GM19193 (cell line): ENCODE measurements around the gene MAPKAP1.

Source experiments
- POLR2A ChIP-seq: IDR thresholded peaks from 4 replicates; pipeline ENCODE4 v1.6.1; 2011; ENCODE audit not compliant: insufficient read depth, insufficient read length; ENCODE audit errors: extremely low read depth

The MAPKAP1 gene

DNA sequence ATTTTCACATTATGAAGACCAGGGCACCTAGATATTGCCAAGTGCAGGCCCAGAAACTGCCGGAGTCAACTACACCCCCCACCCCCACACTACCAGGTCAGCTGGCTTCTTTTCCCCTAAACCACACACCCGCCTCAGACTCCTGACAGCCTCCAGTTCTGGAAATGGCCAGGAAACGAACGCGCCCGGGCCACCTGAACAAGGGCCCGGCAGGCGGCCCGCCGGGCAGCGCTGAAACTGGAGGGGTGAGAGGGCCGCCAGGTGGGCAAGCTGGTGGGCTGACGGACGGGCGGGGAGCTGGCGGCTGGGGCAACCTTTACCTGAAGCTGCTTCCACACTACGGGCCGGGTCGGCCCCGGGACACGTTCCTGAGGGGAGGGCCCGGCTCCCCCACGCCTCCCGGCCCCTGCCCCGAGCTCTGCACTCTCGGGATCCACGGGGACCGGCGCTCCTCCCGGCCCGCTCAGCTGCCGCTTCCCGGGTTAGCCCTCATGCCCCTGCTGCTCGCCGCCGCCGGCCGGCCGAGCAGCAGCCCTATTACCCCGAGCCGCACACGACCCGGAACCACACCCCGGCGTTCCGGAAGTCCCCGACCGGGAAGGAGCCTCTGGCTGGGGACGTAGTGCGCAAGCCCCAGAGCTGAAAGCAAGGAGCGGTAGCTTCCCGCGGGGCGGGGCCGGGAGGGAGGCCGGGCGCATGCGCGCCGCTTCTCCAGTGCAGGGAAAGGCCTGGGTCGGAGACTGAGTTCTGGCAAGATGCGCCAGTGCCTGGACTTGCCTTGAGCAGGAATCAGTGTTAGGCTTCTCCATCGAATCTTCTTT, at the start of gene MAPKAP1:
Gene MAPKAP1 (minus strand): TSS at position 558 of the 821 bp plus-strand sequence. CDS start 34,634 bp downstream, outside the sequence.
- peak; percentile 96 for TF ChIP-seq POLR2A

- no peak for TF ChIP-seq POLR2A
These were observed 49.5 kb upstream of the MAPKAP1 start for GRCh38 chr9:125756518-125756917.

- TF ChIP-seq POLR2A = no peak
These were observed 48.3 kb upstream of the MAPKAP1 start for GRCh38 chr9:125755340-125755739.

DNA sequence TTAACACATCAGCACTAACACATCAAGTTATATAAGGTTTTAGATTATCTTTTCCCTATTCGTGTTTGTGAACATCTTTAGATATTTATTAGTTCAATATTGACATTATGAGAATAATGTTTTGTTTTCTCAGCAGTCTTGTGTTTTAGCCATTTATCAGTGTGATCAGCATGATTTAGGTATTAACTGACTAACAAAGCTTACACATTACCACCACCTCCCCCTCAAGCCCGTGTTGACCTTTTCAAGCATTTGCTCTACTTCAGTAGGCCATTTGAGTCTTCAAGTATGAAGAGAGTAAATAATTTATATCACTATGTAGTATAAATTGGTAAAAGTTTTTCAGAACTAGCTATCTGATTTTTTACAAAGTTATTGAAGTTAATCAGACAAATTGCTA, 47.1 kb upstream of the MAPKAP1 start:
- no peak for TF ChIP-seq POLR2A

- TF ChIP-seq POLR2A = no peak
These were observed 45.1 kb upstream of the MAPKAP1 start for GRCh38 chr9:125752070-125752628.

- no peak for TF ChIP-seq POLR2A
These were observed 43.6 kb upstream of the MAPKAP1 start for GRCh38 chr9:125750627-125751011.

DNA sequence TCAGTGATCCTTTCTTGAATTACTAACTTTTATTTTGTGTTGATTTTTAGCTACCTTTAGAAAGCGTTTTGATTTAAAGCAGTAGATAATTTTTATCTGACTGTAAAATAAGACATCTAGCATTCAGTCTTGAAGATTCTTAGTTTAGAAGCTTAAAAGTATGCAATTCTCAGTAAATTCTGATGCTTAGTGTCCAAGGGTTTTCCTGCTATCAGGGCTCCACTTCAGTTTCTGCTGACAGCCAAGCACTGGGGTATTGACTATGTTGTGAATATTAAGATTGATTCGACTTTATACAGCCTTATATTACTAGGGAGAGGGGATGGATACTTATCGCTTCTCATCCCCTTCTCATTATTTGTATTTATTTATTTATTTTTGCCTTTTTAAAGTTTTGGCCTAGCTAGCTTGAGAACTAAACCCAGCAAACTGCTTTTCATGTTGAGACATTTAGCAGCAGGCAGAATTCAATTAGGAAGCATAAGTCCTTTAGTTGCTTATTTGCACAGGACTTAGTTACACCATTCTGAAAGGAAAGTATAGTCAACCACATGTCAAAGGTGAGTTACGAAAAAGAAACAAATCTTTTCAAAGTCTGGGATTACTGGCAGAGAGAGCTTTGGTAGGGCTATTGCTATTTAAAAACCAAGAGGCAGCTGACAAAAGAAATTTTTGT, 43.1 kb upstream of the MAPKAP1 start:
- no peak for TF ChIP-seq POLR2A

DNA sequence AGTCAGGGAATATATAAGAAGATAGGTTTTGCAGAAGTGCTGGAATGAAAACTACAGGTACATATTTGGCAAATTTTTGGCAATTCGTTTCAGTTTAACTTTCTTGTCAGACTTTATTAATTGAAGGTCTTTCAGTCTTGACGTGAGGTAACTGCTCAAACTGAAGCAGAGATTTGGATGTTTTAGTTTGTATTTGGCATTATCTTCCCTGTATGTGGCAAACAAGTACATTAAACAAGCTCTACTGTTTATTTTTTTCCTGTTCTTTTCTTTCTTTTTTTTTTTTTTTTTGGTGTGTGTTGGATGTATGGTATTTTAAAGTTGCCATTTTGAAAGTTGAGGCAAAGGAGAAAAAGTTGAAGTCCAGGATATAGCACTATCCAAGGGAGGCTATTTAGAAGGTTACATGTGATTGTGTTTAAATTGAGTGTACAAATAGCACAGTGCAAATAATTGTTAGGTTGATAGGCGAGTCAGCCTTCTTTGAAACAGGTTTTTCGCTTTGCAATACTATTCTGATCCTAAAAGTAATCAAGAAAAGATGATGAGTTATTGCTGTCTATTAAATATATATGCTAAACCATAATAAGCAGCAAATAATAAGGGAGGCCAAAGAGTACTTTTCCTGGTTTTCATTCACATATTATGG, 42.4 kb upstream of the MAPKAP1 start:
- no peak for TF ChIP-seq POLR2A

DNA sequence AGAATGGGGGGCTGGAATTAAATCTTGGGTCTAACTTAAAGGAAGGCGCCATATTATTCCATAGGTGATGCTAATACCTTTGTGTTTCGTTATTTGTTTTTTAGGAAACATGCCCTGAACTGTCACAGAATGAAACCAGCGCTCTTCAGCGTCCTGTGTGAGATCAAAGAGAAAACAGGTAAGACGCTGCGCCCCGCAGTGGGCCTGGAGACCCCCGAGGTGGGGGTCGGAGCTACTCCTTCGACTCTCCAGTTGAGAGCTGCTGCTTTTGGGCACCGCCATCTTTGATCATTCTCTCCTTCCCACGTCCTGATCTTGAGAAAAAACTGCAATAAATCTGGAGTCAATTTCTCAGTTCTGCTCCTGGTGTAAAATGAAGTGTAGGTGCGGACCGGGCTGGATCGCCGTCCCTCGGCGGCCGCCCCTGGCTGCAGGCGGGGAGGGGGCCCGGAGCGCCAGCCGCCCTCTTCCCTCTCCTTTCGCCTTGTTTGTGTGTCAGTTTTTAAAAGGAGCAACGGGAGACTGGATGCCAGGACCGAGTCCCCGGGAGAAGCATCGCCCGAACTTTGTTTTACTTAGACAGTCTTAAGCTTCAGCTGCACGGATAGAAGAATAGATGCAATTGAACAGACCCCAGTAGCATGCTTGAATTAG, 41.6 kb upstream of the MAPKAP1 start:
- peak; percentile 25 for TF ChIP-seq POLR2A

- TF ChIP-seq POLR2A = peak; percentile 40
These were observed 40.9 kb upstream of the MAPKAP1 start for GRCh38 chr9:125747765-125748445.

DNA sequence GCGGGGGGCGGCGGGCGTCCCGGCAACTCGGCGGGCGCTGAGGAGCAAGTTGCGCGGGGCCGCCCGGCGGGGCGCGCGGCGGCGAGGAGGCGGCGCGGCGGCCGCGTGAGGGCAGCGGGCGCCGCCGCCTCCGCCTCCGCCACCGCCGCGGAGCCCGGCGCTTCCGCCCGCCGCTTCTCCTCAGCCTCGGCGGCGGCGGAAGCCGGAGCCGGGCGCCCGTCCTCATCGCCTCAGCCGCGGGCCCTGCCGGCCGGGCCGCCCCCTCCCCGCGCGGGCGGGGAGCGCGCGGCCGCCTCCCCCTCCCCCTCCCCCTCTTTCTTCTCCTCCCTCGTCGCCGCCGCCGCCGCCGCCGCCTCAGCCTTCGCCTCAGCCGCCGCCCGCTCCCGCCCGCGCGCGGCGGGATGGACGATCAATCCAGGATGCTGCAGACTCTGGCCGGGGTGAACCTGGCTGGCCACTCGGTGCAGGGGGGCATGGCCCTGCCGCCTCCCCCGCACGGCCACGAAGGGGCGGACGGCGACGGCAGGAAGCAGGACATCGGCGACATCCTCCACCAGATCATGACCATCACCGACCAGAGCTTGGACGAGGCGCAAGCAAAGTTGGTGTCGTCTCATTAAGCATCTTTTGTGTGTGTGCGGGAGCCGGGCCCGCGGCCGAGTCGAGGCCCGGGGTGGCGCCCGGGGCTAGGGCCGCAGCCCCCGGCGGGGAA, 40.2 kb upstream of the MAPKAP1 start, which contains the start of gene PBX3:
Gene PBX3 (plus strand): TSS at position 321 of the 712 bp plus-strand sequence.
- TF ChIP-seq POLR2A = peak; percentile 58

DNA sequence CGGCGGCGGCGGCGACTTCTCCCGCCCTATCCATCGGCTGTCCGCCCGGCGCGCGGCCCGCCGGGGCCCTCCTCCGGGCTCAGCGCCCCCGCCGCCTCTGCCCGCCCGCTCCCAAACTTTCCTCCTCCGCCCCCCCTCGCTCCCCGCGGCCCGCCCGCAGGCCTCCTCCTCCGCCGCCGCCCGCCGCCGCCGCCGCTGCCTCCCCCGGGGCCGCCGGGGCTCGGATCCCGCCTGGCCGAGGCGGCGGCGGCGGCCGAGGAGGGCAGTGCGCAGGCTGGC, 39.7 kb upstream of the MAPKAP1 start:
- TF ChIP-seq POLR2A = no peak

DNA sequence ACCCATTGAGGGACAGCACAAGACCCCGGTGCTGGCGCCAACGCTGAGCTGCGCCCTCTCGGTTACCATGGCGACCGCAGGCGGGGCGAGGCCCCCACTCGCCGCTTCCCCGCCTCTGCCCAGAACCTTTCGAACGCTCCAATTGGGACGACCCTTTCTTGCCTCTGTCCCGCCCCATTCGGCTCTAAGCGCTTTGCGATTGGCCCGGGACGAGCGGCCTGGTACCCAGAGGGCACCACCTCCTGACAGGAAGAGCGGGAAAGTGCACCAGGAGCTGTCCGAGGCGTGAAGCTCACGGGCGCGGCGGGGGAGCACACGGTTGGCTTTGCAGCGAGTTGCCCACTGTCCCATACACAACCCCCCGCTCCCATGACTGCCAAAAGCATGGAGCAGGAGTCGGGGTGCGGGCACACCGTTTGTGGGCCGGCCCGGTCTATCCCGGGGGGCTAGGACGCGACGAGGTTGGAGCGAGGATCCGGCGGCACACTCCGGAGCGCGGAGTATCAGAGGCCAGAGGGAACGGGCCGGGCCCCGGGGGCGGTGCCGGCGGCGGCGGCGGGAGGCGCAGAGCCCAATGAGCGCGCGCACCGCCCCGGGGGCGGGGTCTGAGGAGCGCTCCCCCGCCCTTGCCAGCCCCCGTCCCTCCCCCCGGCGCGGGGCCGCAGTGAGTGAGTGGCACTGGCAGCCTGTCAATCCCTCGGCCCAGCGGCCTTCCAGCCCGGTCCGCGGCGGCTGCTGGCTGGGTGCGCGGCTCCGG, 39.2 kb upstream of the MAPKAP1 start:
- TF ChIP-seq POLR2A = peak; percentile 77
